Gastrocnemius medialis (tissue), 4 donors: Measurements from ENCODE around the gene NPAS1. TPM values are rescaled to one million over a fixed set of nuclear protein-coding genes. Genes with fewer than 3 reads are reported as not detected.

Experiments used
- ATAC-seq, 2 donors: fragments of 150-250 bp; one replicate each; pipeline ENCODE4 v1.9.1; 2016
- DNase-seq, 2 donors: peaks; one replicate each; pipeline ENCODE4 v3.0.0-alpha.2; 2019
- H3K27ac ChIP-seq, 4 donors: fragments of 200-600 bp; sonication (generic); 1 replicate in 1 of 4; 2 replicates in 3 of 4; pipeline ENCODE4 v1.5.1; 2016 to 2018; ENCODE audit warnings: mild to moderate bottlenecking in 2 of 4, moderate library complexity in 1 of 4
- H3K27me3 ChIP-seq, 3 donors: fragments of 200-600 bp; sonication (generic) in 2 of 3; 1 replicate in 1 of 3; 2 replicates in 2 of 3; pipeline versions ENCODE4 v1.5.1 to v1.6.0; 2016 to 2019; ENCODE audit warnings: mild to moderate bottlenecking in 1 of 3, moderate library complexity in 1 of 3
- H3K36me3 ChIP-seq, 2 donors: fragments of 200-600 bp; sonication (generic) in 1 of 2; one replicate each; pipeline ENCODE4 v1.5.1; 2017 to 2018
- H3K4me1 ChIP-seq, 2 donors: fragments of 200-600 bp; sonication (generic) in 1 of 2; one replicate each; pipeline ENCODE4 v1.5.1; 2016 to 2017; ENCODE audit warnings: mild to moderate bottlenecking in 2 of 2
- H3K4me3 ChIP-seq, 4 donors: fragments of 200-600 bp; sonication (generic) in 3 of 4; 1 replicate in 1 of 4; 2 replicates in 3 of 4; pipeline ENCODE4 v1.5.1; 2016 to 2019; ENCODE audit warnings: mild to moderate bottlenecking in 2 of 4
- H3K9me3 ChIP-seq, 3 donors: fragments of 200-600 bp; sonication (generic) in 2 of 3; 1 replicate in 1 of 3; 2 replicates in 2 of 3; pipeline ENCODE4 v1.5.1; 2016 to 2019
- CTCF ChIP-seq, 5 experiments: fragments of 450-650 bp in 3 of 5; fragments of 200-600 bp in 2 of 5; sonication (generic) in 2 of 5; IDR thresholded peaks in 4 of 5; conservative IDR thresholded peaks in 1 of 5; 1 replicate in 4 of 5; 2 replicates in 1 of 5; pipeline ENCODE4 v1.5.1; 2016 to 2019; ENCODE audit warnings: antibody characterized with exemption in 5 of 5, mild to moderate bottlenecking in 3 of 5, moderate library complexity in 3 of 5
- POLR2A ChIP-seq, 2 donors: fragments of 450-650 bp; IDR thresholded peaks; one replicate each; pipeline ENCODE4 v1.6.1; 2017; ENCODE audit warnings: antibody characterized with exemption in 2 of 2, mild to moderate bottlenecking in 2 of 2, moderate library complexity in 2 of 2
- in situ Hi-C, 4 donors: fragments of 200-750 bp; cut with MboI; loops; one replicate each; pipeline versions ENCODE4 v1.15.0 to v1.8.0; 2017; ENCODE audit warnings: low sequenced_read_pairs in 4 of 4
- intact Hi-C: fragments of 100-400 bp; cut with DNase I; formaldehyde crosslinking; loops from one replicate; pipeline ENCODE4 v1.15.1; 2023; ENCODE audit warnings: low total_unique reads
- total RNA-seq, 4 donors: library from RNA; depleted of rRNA; stranded (reverse); fragments of >200 nt; gene quantifications; one replicate each; pipeline versions ENCODE4 v1.1.0 to v1.2.3, GENCODE V29; 2016

NPAS1 gene
- total RNA-seq, 4 donors from 2014 or later, result 0.61 to 1.1 TPM; not detected in 2

- Histone ChIP-seq H3K4me1 (peaks cover 9 to 18% of the 10 kb centered on the region in 2 donors), H3K4me3 (no peak overlapping the region), H3K9me3 (no peaks in the 10 kb centered on the region), H3K27ac (no peak overlapping the region), H3K27me3 (peaks cover 78 to 83% (median 79%) of the 10 kb centered on the region in 3 donors), H3K36me3 (no peaks in the 10 kb centered on the region)
- no peak for TF ChIP-seq POLR2A (IDR thresholded peaks at IDR 0.05)
- TF ChIP-seq CTCF (IDR thresholded peaks at IDR 0.05 in 4 of 5, conservative IDR thresholded peaks at IDR 0.05 in 1 of 5), result no peak
- in situ Hi-C loops (no loop called here), intact Hi-C loops (no loop called here)
- ATAC-seq (no peak), DNase-seq (no peak)
Observed at GRCh38 chr19:47024502-47024901, 4.9 kb downstream of the NPAS1 start.

- Histone ChIP-seq H3K4me3 (no peak overlapping the region), H3K4me1 (peaks cover 3 to 9% of the 10 kb centered on the region in 2 donors), H3K9me3 (no peaks in the 10 kb centered on the region), H3K27ac (no peak overlapping the region), H3K36me3 (no peaks in the 10 kb centered on the region), H3K27me3 (peaks cover 62 to 73% (median 71%) of the 10 kb centered on the region in 3 donors)
- ATAC-seq (no peak), DNase-seq (no peak)
- TF ChIP-seq CTCF (IDR thresholded peaks at IDR 0.05 in 4 of 5, conservative IDR thresholded peaks at IDR 0.05 in 1 of 5) (no peak), POLR2A (IDR thresholded peaks at IDR 0.05) (no peak)
- in situ Hi-C loops (no loop called here), intact Hi-C loops (no loop called here)
Observed at GRCh38 chr19:47026156-47026555, 6.5 kb downstream of the NPAS1 start.

- Histone ChIP-seq H3K36me3 (no peaks in the 10 kb centered on the region), H3K27ac (no peak overlapping the region), H3K4me3 (no peak overlapping the region), H3K9me3 (no peaks in the 10 kb centered on the region), H3K27me3 (peaks cover 55 to 65% (median 63%) of the 10 kb centered on the region in 3 donors), H3K4me1 (peaks cover 0 to 3% of the 10 kb centered on the region in 2 donors)
- in situ Hi-C loops (no loop called here), intact Hi-C loops (no loop called here)
- ATAC-seq (no peak), DNase-seq (no peak)
- TF ChIP-seq POLR2A (IDR thresholded peaks at IDR 0.05) (no peak), CTCF (IDR thresholded peaks at IDR 0.05 in 4 of 5, conservative IDR thresholded peaks at IDR 0.05 in 1 of 5) (no peak)
Observed at GRCh38 chr19:47026889-47027288, 7.3 kb downstream of the NPAS1 start.

GRCh38 chr19:47027586-47028088 lies 8.0 kb downstream of the NPAS1 start:
- intact Hi-C loops, result no loop called here
- ATAC-seq (no peak), DNase-seq (no peak)
- no peaks in the 10 kb centered on the region for H3K36me3 ChIP-seq
- H3K27me3 ChIP-seq, result peaks cover 51 to 64% (median 56%) of the 10 kb centered on the region in 3 donors
- no peaks in the 10 kb centered on the region for H3K9me3 ChIP-seq
- no peak overlapping the region for H3K27ac ChIP-seq
- no peak overlapping the region for H3K4me3 ChIP-seq
- peaks cover 0 to 3% of the 10 kb centered on the region in 2 donors for H3K4me1 ChIP-seq
- in situ Hi-C loops, result no loop called here
- no peak for TF ChIP-seq CTCF (IDR thresholded peaks at IDR 0.05 in 4 of 5, conservative IDR thresholded peaks at IDR 0.05 in 1 of 5)
- no peak for TF ChIP-seq POLR2A (IDR thresholded peaks at IDR 0.05)

- no peaks in the 10 kb centered on the region for H3K4me1 ChIP-seq
- intact Hi-C loops, result no loop called here
- no peaks in the 10 kb centered on the region for H3K9me3 ChIP-seq
- TF ChIP-seq CTCF (IDR thresholded peaks at IDR 0.05 in 4 of 5, conservative IDR thresholded peaks at IDR 0.05 in 1 of 5) (no peak), POLR2A (IDR thresholded peaks at IDR 0.05) (no peak)
- no peak overlapping the region for H3K27ac ChIP-seq
- no peaks in the 10 kb centered on the region for H3K36me3 ChIP-seq
- DNase-seq, result no peak
- in situ Hi-C loops, result no loop called here
- H3K4me3 ChIP-seq, result no peak overlapping the region
- ATAC-seq, result no peak
- peaks cover 45 to 58% (median 50%) of the 10 kb centered on the region in 3 donors for H3K27me3 ChIP-seq
Observed at GRCh38 chr19:47028195-47028601, 8.6 kb downstream of the NPAS1 start.
